ENCODE results near the gene MRPL39. TPM values are rescaled to one million over a fixed set of nuclear protein-coding genes. Genes with fewer than 3 reads are reported as not detected.

MRPL39 gene
- total RNA-seq, 2 donors from 2014 or later, result 43.2 to 46.3 TPM

- no peak overlapping the region for H3K4me3 Mint-ChIP-seq
- no peak for TF ChIP-seq CTCF (conservative IDR thresholded peaks at IDR 0.05)
- Histone ChIP-seq H3K4me3 (ENCODE audit: low read length) (no peak overlapping the region), H3K36me3 (ENCODE audit: control insufficient read depth, insufficient read depth, low read length) (no peaks in the 10 kb centered on the region), H3K9ac (ENCODE audit: extremely low read depth, low read length, poor library complexity, severe bottlenecking) (no peak overlapping the region), H3K27me3 (ENCODE audit: control insufficient read depth, insufficient read depth, low read length, poor library complexity, severe bottlenecking) (no peaks in the 10 kb centered on the region), H3K27ac (ENCODE audit: low read depth, low read length) (no peak overlapping the region), H3K4me1 (ENCODE audit: control insufficient read depth, insufficient read depth, low read length) (no peaks in the 10 kb centered on the region), H3K9me3 (ENCODE audit: control insufficient read depth, low read length) (no peaks in the 10 kb centered on the region)
- 100% methylated on average over 1 of the region's 1 CpG; no CpG with 5 or more reads in 1 of the 2 experiments for WGBS, 2 experiments (ENCODE audit: insufficient coverage in 1 of 2, insufficient read length in 1 of 2)
- H3K27ac Mint-ChIP-seq, result no peak overlapping the region
- no peaks in the 10 kb centered on the region for H3K36me3 Mint-ChIP-seq (ENCODE audit: low read depth)
- no peak for DNase-seq
- no peaks in the 10 kb centered on the region for H3K4me1 Mint-ChIP-seq
- H3K9me3 Mint-ChIP-seq, result no peaks in the 10 kb centered on the region
- H3K27me3 Mint-ChIP-seq (ENCODE audit: insufficient read depth), result peaks cover 7% of the 10 kb centered on the region
Measured at GRCh38 chr21:25625036-25625435, 17.8 kb upstream of the MRPL39 start.

- H3K4me3 Mint-ChIP-seq, result no peak overlapping the region
- H3K9me3 ChIP-seq (ENCODE audit: control insufficient read depth, low read length), result no peaks in the 10 kb centered on the region
- WGBS, 2 experiments (ENCODE audit: insufficient coverage in 1 of 2, insufficient read length in 1 of 2), result 88% methylated on average over 4 of the region's 4 CpGs; no CpG with 5 or more reads in 1 of the 2 experiments
Measured at GRCh38 chr21:25624511-25624910, 17.2 kb upstream of the MRPL39 start.

DNA sequence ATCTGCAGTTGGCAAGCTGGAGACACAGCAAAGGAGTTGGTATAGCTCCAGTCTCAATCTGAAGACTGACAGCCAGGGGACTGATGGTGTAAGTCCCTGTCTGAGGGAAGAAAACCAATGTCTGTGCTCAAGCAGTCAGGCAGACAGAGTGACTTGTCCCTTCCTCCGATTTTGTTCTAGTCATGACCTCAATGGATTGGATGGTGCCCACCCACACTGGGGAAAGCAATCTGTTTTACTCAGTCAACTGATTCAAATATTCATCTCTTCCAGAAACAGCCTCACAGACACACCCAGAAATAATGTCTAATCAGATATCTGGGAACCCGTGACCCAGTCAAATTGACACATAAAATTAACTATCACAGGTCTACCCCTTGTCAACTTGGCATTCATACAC, 11.9 kb upstream of the MRPL39 start:
- no peaks in the 10 kb centered on the region for H3K9me3 ChIP-seq (ENCODE audit: control insufficient read depth, low read length)
- no peak for TF ChIP-seq CTCF (conservative IDR thresholded peaks at IDR 0.05)
- no peaks in the 10 kb centered on the region for H3K27me3 ChIP-seq (ENCODE audit: control insufficient read depth, insufficient read depth, low read length, poor library complexity, severe bottlenecking)
- Mint-ChIP-seq H3K9me3 (no peaks in the 10 kb centered on the region), H3K4me3 (no peak overlapping the region), H3K27ac (no peak overlapping the region), H3K4me1 (no peaks in the 10 kb centered on the region), H3K27me3 (ENCODE audit: insufficient read depth) (peaks cover 2% of the 10 kb centered on the region), H3K36me3 (ENCODE audit: low read depth) (no peaks in the 10 kb centered on the region)
- H3K36me3 ChIP-seq (ENCODE audit: control insufficient read depth, insufficient read depth, low read length), result no peaks in the 10 kb centered on the region
- H3K4me3 ChIP-seq (ENCODE audit: low read length), result no peak overlapping the region
- no peaks in the 10 kb centered on the region for H3K4me1 ChIP-seq (ENCODE audit: control insufficient read depth, insufficient read depth, low read length)
- H3K27ac ChIP-seq (ENCODE audit: low read depth, low read length), result no peak overlapping the region
- WGBS, 2 experiments (ENCODE audit: insufficient coverage in 1 of 2, insufficient read length in 1 of 2), result 84 to 90% methylated on average over 2 of the region's 2 CpGs
- no peak for DNase-seq
- no peak overlapping the region for H3K9ac ChIP-seq (ENCODE audit: extremely low read depth, low read length, poor library complexity, severe bottlenecking)

More at GRCh38 chr21:25624511-25624910, 17.2 kb upstream of the MRPL39 start:
- Histone ChIP-seq H3K4me1 (ENCODE audit: control insufficient read depth, insufficient read depth, low read length) (no peaks in the 10 kb centered on the region), H3K9ac (ENCODE audit: extremely low read depth, low read length, poor library complexity, severe bottlenecking) (no peak overlapping the region), H3K27ac (ENCODE audit: low read depth, low read length) (no peak overlapping the region), H3K27me3 (ENCODE audit: control insufficient read depth, insufficient read depth, low read length, poor library complexity, severe bottlenecking) (no peaks in the 10 kb centered on the region), H3K36me3 (ENCODE audit: control insufficient read depth, insufficient read depth, low read length) (no peaks in the 10 kb centered on the region), H3K4me3 (ENCODE audit: low read length) (no peak overlapping the region)
- Mint-ChIP-seq H3K4me1 (no peaks in the 10 kb centered on the region), H3K9me3 (no peaks in the 10 kb centered on the region), H3K36me3 (ENCODE audit: low read depth) (no peaks in the 10 kb centered on the region), H3K27ac (no peak overlapping the region), H3K27me3 (ENCODE audit: insufficient read depth) (peaks cover 5% of the 10 kb centered on the region)
- no peak for TF ChIP-seq CTCF (conservative IDR thresholded peaks at IDR 0.05)
- no peak for DNase-seq
